Lower lobe of right lung (tissue), 2 donors: ENCODE measurements around the gene CD207. TPM values are rescaled to one million over a fixed set of nuclear protein-coding genes. Genes with fewer than 3 reads are reported as not detected.
A peak's percentile ranks its signal among the peaks of the same experiment; 100 is the strongest.

Source experiments
- ATAC-seq, 2 donors: fragments of 200-7000 bp; cut with Tn5 transposase; one replicate each; pipeline ENCODE4 v1.9.1; 2020 to 2022; ENCODE audit warnings: mild to moderate bottlenecking in 2 of 2, moderate library complexity in 2 of 2
- DNase-seq: peaks from one replicate; pipeline ENCODE4 v3.0.0-alpha.2; 2020
- H3K27ac ChIP-seq: fragments of 200-600 bp; one replicate; pipeline ENCODE4 v1.8.0; 2022
- H3K27me3 ChIP-seq: fragments of 200-600 bp; one replicate; pipeline ENCODE4 v1.8.0; 2022; ENCODE audit warnings: low read depth
- H3K36me3 ChIP-seq: fragments of 200-600 bp; one replicate; pipeline ENCODE4 v1.8.0; 2022; ENCODE audit warnings: mild to moderate bottlenecking
- H3K4me1 ChIP-seq: fragments of 200-600 bp; one replicate; pipeline ENCODE4 v1.8.0; 2022
- H3K4me3 ChIP-seq: fragments of 200-600 bp; one replicate; pipeline ENCODE4 v1.8.0; 2022; ENCODE audit warnings: mild to moderate bottlenecking
- H3K9me3 ChIP-seq: fragments of 200-600 bp; one replicate; pipeline ENCODE4 v1.8.0; 2022
- CTCF ChIP-seq: fragments of 200-600 bp; IDR thresholded peaks from one replicate; pipeline ENCODE4 v1.8.0; 2022; ENCODE audit warnings: antibody characterized with exemption, mild to moderate bottlenecking
- intact Hi-C: fragments of 100-400 bp; cut with DNase I; formaldehyde crosslinking; loops from one replicate; pipeline ENCODE4 v1.11.0; 2022
- total RNA-seq: library from RNA; stranded (reverse); fragmentation: NEBNext Ultra II Directional; extraction: Animal tissue kit (Norgen Biotek cat#: 25700); gene quantifications from one replicate; pipeline ENCODE4 v1.2.1, GENCODE V29; 2021
- donor health status: DM: no; HTN: yes; CAD: no; lungs with severe emphysema.

Gene CD207
- total RNA-seq, 1 donor from 2014 or later = 3.0 TPM

GRCh38 chr2:70807828-70808118, 27.8 kb downstream of the CD207 start:
- no peaks in the 10 kb centered on the region for H3K4me1 ChIP-seq
- TF ChIP-seq CTCF = no peak
- H3K36me3 ChIP-seq = no peaks in the 10 kb centered on the region
- intact Hi-C loops = no loop called here
- no peak overlapping the region for H3K4me3 ChIP-seq
- no peaks in the 10 kb centered on the region for H3K27me3 ChIP-seq
- H3K9me3 ChIP-seq = no peaks in the 10 kb centered on the region
- ATAC-seq (no peak), DNase-seq (no peak)
- no peak overlapping the region for H3K27ac ChIP-seq

- no peak overlapping the region for H3K27ac ChIP-seq
- DNase-seq (no peak), ATAC-seq (no peak)
- no peaks in the 10 kb centered on the region for H3K4me1 ChIP-seq
- intact Hi-C loops = no loop called here
- no peaks in the 10 kb centered on the region for H3K9me3 ChIP-seq
- H3K27me3 ChIP-seq = no peaks in the 10 kb centered on the region
- no peak overlapping the region for H3K4me3 ChIP-seq
- H3K36me3 ChIP-seq = no peaks in the 10 kb centered on the region
- TF ChIP-seq CTCF = no peak
These were observed 28.4 kb downstream of the CD207 start for GRCh38 chr2:70807102-70807827.

GRCh38 chr2:70806620-70807019, 29.0 kb downstream of the CD207 start:
- Histone ChIP-seq H3K36me3 (no peaks in the 10 kb centered on the region), H3K27ac (no peak overlapping the region), H3K4me1 (no peaks in the 10 kb centered on the region), H3K4me3 (no peak overlapping the region), H3K9me3 (no peaks in the 10 kb centered on the region), H3K27me3 (no peaks in the 10 kb centered on the region)
- intact Hi-C loops = no loop called here
- no peak for DNase-seq
- no peak for ATAC-seq
- no peak for TF ChIP-seq CTCF

- Histone ChIP-seq H3K36me3 (no peaks in the 10 kb centered on the region), H3K4me1 (no peaks in the 10 kb centered on the region), H3K9me3 (no peaks in the 10 kb centered on the region), H3K4me3 (no peak overlapping the region), H3K27me3 (no peaks in the 10 kb centered on the region), H3K27ac (no peak overlapping the region)
- TF ChIP-seq CTCF = no peak
- peak; percentile 73 to 74 for ATAC-seq
- intact Hi-C loops = no loop called here
- DNase-seq = no peak
These were observed 29.6 kb downstream of the CD207 start for GRCh38 chr2:70806013-70806412.

GRCh38 chr2:70801607-70802263, 33.9 kb downstream of the CD207 start:
- ATAC-seq = no peak
- TF ChIP-seq CTCF = no peak
- Histone ChIP-seq H3K9me3 (no peaks in the 10 kb centered on the region), H3K36me3 (no peaks in the 10 kb centered on the region), H3K27ac (no peak overlapping the region), H3K4me1 (no peaks in the 10 kb centered on the region), H3K27me3 (no peaks in the 10 kb centered on the region), H3K4me3 (no peak overlapping the region)
- intact Hi-C loops = no loop called here
- no peak for DNase-seq
